A673 (cell line): Measurements from ENCODE around the gene MARS1. TPM values are rescaled to one million over a fixed set of nuclear protein-coding genes. Genes with fewer than 3 reads are reported as not detected.

Experiments
- BruUV-seq: library from RNA; stranded (reverse); fragments of 400-500 nt; replicated peaks from 2 replicates; lab custom pipeline; 2021; lab: Mats Ljungman, UMichigan
- CTCF ChIA-PET: fragments of 300-600 bp; sonication (Branson Sonifier 250); formaldehyde crosslinking; loops from one replicate; lab custom pipeline; 2022; ENCODE audit warnings: antibody characterized with exemption; lab: Charles Lee
- POLR2A ChIA-PET: fragments of 300-600 bp; sonication (Branson Sonifier 250); formaldehyde crosslinking; loops from one replicate; lab custom pipeline; 2022; ENCODE audit warnings: antibody characterized with exemption; ENCODE audit not compliant: low non-redundant PET; lab: Charles Lee
- DNase-seq: peaks from one replicate; pipeline ENCODE4 v3.0.0-alpha.2; 2015; ENCODE audit warnings: low spot score
- H3K27ac ChIP-seq: fragments of 200-600 bp; sonication (generic); 2 replicates; pipeline ENCODE4 v1.5.1; 2016; ENCODE audit warnings: mixed run types, low read depth, mild to moderate bottlenecking, mixed read lengths, antibody characterized with exemption, low read length; ENCODE audit not compliant: poor library complexity, severe bottlenecking
- H3K27me3 ChIP-seq: fragments of 200-600 bp; sonication (generic); replicated peaks from 2 replicates; pipeline ENCODE4 v1.6.1; 2017; ENCODE audit warnings: mixed run types, low read depth, mild to moderate bottlenecking, mixed read lengths, antibody characterized with exemption, low read length; ENCODE audit not compliant: insufficient read depth, poor library complexity
- H3K36me3 ChIP-seq: fragments of 200-600 bp; sonication (generic); 2 replicates; pipeline ENCODE4 v1.6.1; 2016; ENCODE audit warnings: mixed run types, mild to moderate bottlenecking, mixed read lengths, antibody characterized with exemption, low read length; ENCODE audit not compliant: insufficient read depth, poor library complexity, severe bottlenecking
- H3K4me1 ChIP-seq: fragments of 200-600 bp; sonication (generic); 2 replicates; pipeline ENCODE4 v1.6.1; 2017; ENCODE audit warnings: mixed run types, mild to moderate bottlenecking, mixed read lengths, antibody characterized with exemption, low read length; ENCODE audit not compliant: insufficient read depth, poor library complexity, severe bottlenecking
- H3K4me3 ChIP-seq: fragments of 200-600 bp; sonication (generic); 2 replicates; pipeline ENCODE4 v1.5.1; 2016; ENCODE audit warnings: low read depth, mixed run types, mild to moderate bottlenecking, mixed read lengths, low read length; ENCODE audit not compliant: poor library complexity, severe bottlenecking
- H3K9me3 ChIP-seq: fragments of 200-600 bp; sonication (generic); 2 replicates; pipeline ENCODE4 v1.6.1; 2016; ENCODE audit warnings: mixed run types, low read depth, mild to moderate bottlenecking, mixed read lengths, antibody characterized with exemption, low read length; ENCODE audit not compliant: poor library complexity, severe bottlenecking
- EZH2 ChIP-seq: fragments of 200-600 bp; sonication (generic); IDR thresholded peaks from 2 replicates; pipeline ENCODE4 v1.6.1; 2017; ENCODE audit warnings: borderline replicate concordance, low read depth, mild to moderate bottlenecking, mixed read lengths, antibody characterized with exemption, low read length; ENCODE audit not compliant: poor library complexity, severe bottlenecking
- intact Hi-C: fragments of 100-400 bp; cut with micrococcal nuclease; formaldehyde crosslinking; loops from one replicate; pipeline ENCODE4 v1.10.0; 2022; ENCODE audit not compliant: unreplicated experiment
- total RNA-seq: library from RNA; stranded (reverse); gene quantifications from 2 replicates; pipeline ENCODE4 v1.2.3, GENCODE V29; 2021
- TF ChIP-seq, protein P1 (sequence below): fragments of 300-800, 200-600 bp; sonication (generic); conservative IDR thresholded peaks from 2 replicates; pipeline ENCODE4 v1.5.1; 2017; ENCODE audit warnings: low read depth, mild to moderate bottlenecking, antibody characterized with exemption, low read length, moderate library complexity, mixed read lengths

Gene MARS1
- total RNA-seq, 1 experiment from 2014 or later, result 467 TPM

DNA sequence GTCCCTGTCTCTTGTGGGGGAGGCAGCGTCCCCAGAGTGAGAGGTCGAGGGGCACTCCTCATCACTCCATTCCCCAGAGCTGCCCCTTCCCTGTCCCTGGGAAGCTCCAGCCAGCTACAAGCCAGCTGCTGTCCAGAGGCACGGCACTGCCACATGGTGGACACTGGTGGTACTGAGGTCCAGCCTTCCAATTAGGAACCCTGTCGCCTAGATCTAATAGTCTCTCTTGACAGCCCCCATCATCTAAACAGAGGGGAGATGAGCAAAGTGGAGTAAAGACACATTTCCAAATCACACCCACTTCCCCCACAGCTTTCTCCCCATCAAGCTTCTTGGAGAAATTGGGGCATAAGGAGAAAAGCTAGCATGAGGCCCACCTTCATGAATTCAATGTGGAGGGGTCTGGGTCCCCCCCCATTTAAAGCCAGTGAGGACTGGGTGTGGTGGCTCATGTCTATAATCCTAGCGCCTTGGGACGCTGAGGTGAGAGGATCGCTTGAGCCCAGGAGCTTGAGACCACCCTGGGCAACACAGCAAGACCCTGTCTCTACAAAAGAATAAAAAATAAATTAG, 34.8 kb upstream of the MARS1 start:
- CTCF ChIA-PET, result interaction anchor here (0.6 to 3.0 kb wide), 9 partner anchors 17 to 240 kb away, joined by 3 to 57 read pairs (median 4); no protein-coding TSS in a partner anchor
- BruUV-seq, result no TSS peak

DNA sequence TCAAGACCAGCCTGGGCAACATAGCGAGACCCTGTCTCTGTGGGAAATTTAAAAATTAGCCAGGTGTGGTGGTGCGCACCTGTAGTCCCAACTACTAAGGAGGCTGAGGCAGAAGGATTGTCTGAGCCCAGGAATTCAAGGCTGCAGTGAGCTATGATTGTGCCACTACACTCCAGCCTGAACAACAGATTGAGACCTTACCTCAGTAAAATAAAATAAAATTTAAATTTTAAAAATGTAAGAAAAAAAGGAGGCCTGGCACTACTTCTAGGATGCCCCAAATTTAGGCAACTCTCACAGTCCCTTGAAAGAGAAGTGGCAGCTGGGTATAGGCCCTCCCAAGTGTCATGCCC, 33.7 kb upstream of the MARS1 start:
- POLR2A ChIA-PET, result interaction anchor here (0.5 to 0.7 kb wide), 3 partner anchors 30 to 178 kb away, joined by 4 read pairs; no protein-coding TSS in a partner anchor
- H3K9me3 ChIP-seq, result no peaks in the 10 kb centered on the region
- no peak for DNase-seq
- no peak overlapping the region for H3K4me3 ChIP-seq
- H3K4me1 ChIP-seq, result peaks cover 37% of the 10 kb centered on the region
- TF ChIP-seq, protein P1, sequence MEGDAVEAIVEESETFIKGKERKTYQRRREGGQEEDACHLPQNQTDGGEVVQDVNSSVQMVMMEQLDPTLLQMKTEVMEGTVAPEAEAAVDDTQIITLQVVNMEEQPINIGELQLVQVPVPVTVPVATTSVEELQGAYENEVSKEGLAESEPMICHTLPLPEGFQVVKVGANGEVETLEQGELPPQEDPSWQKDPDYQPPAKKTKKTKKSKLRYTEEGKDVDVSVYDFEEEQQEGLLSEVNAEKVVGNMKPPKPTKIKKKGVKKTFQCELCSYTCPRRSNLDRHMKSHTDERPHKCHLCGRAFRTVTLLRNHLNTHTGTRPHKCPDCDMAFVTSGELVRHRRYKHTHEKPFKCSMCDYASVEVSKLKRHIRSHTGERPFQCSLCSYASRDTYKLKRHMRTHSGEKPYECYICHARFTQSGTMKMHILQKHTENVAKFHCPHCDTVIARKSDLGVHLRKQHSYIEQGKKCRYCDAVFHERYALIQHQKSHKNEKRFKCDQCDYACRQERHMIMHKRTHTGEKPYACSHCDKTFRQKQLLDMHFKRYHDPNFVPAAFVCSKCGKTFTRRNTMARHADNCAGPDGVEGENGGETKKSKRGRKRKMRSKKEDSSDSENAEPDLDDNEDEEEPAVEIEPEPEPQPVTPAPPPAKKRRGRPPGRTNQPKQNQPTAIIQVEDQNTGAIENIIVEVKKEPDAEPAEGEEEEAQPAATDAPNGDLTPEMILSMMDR, result no peak
- TF ChIP-seq EZH2, result no peak
- BruUV-seq, result no TSS peak
- no peaks in the 10 kb centered on the region for H3K36me3 ChIP-seq
- no peaks in the 10 kb centered on the region for H3K27me3 ChIP-seq
- intact Hi-C loops, result no loop called here
- CTCF ChIA-PET, result interaction anchor here (1.0 to 3.0 kb wide), 2 partner anchors 19 to 146 kb away, joined by 3 to 57 read pairs; no protein-coding TSS in a partner anchor
- H3K27ac ChIP-seq, result peak overlapping the region; percentile 66

More for the DNA sequence above, 34.8 kb upstream of the MARS1 start:
- intact Hi-C loops, result loop anchor here (1.0 kb wide), 2 partner anchors 146 to 190 kb away; no protein-coding TSS in a partner anchor
- Histone ChIP-seq H3K27me3 (no peaks in the 10 kb centered on the region), H3K36me3 (no peaks in the 10 kb centered on the region), H3K4me1 (peaks cover 29% of the 10 kb centered on the region), H3K4me3 (no peak overlapping the region), H3K9me3 (no peaks in the 10 kb centered on the region), H3K27ac (no peak overlapping the region)
- POLR2A ChIA-PET, result interaction anchor here (0.5 to 0.6 kb wide), 2 partner anchors 145 to 210 kb away, joined by 10 to 17 read pairs; no protein-coding TSS in a partner anchor
- DNase-seq, result peak; percentile 82
- TF ChIP-seq EZH2, result no peak
- TF ChIP-seq, protein P1, result peak; percentile 88

DNA sequence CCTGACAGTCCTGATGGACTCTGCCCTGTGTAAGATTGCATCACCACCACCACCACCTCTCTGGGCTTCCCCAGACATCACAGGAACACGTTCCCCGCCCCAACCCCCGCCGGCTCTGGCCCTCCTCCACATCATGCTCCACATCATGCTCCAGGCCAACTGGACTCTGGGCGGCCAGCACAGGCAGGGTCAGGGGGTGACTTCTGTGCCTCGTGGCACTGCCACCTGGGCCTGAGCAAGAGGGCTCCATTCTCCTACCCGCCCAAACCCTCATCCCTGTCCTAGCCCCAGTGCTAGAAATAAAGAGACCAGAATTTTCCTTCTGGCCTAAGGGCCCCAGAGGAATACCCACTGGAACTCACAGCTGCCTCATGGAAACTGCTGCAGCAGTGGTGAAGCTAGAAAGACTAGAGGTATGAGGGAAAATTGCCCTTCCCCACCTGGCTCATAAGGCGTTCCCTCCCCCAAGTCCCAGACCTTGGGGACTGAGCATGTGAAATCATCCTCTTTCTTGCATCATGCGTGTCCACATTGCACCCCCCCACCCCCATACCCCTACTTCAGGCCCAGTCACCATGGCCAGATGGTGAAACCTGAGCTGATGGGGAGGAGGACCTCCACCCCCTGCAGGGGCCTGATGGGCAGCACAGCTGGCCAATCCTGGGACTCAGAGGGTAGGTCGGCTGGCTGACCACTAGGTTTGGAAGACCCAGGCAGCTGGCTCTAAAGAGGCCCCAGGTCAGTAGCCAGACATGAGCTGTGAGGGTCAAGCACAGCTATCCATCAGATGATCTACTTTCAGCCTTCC, 33.1 kb upstream of the MARS1 start, which contains the start of gene INHBE:
Gene INHBE, plus strand, starts transcription at position 742 of the 808 bp plus-strand sequence. CDS start 230 bp downstream, outside the sequence.
- H3K4me1 ChIP-seq, result peaks cover 37% of the 10 kb centered on the region
- H3K27me3 ChIP-seq, result no peaks in the 10 kb centered on the region
- intact Hi-C loops, result no loop called here
- no TSS peak for BruUV-seq
- ChIA-PET POLR2A (interaction anchor here (0.5 to 0.6 kb wide), 2 partner anchors 13 to 31 kb away, joined by 4 to 7 read pairs; no protein-coding TSS in a partner anchor), CTCF (interaction anchor here (0.6 to 3.0 kb wide), 2 partner anchors 147 to 279 kb away, joined by 6 to 57 read pairs; no protein-coding TSS in a partner anchor)
- H3K36me3 ChIP-seq, result no peaks in the 10 kb centered on the region
- peak within 1 kb of the TSS; percentile 66 for H3K27ac ChIP-seq
- no peak within 1 kb of the TSS for H3K4me3 ChIP-seq
- no peaks in the 10 kb centered on the region for H3K9me3 ChIP-seq
- peak; percentile 38 for DNase-seq
- no peak for TF ChIP-seq EZH2
- TF ChIP-seq, protein P1, result no peak
